Kidney epithelial cell (primary cell): Measurements from ENCODE around the gene TRIP4. TPM values are rescaled to one million over a fixed set of nuclear protein-coding genes. Genes with fewer than 3 reads are reported as not detected.

ENCODE experiments used
- DNase-seq: peaks from one replicate; pipeline ENCODE4 v3.0.0-alpha.2; 2010; ENCODE audit warnings: low read depth
- H3K27me3 ChIP-seq: 2 replicates; pipeline ENCODE4 v1.6.0; 2011; ENCODE audit warnings: low read length; ENCODE audit not compliant: control insufficient read depth, insufficient read depth
- H3K36me3 ChIP-seq: 2 replicates; pipeline ENCODE4 v1.5.1; 2011; ENCODE audit warnings: low read length; ENCODE audit not compliant: control insufficient read depth, insufficient read depth
- H3K4me3 ChIP-seq: 2 replicates; pipeline ENCODE4 v1.5.1; 2011; ENCODE audit warnings: low read depth, mild to moderate bottlenecking, control low read depth, low read length
- CTCF ChIP-seq: IDR thresholded peaks from 2 replicates; pipeline ENCODE4 v1.5.1; 2011; ENCODE audit warnings: mild to moderate bottlenecking, moderate library complexity, low read length, control low read depth, inconsistent platforms; ENCODE audit not compliant: insufficient read depth, poor library complexity, severe bottlenecking
- total RNA-seq: library from RNA; depleted of rRNA; stranded (reverse); fragments of >200 nt; gene quantifications from 2 replicates; pipeline ENCODE4 v1.2.3, GENCODE V29; 2015

Gene TRIP4
- total RNA-seq, 1 donor from 2014 or later = 12.3 TPM

GRCh38 chr15:64443747-64444621 is 56.3 kb downstream of the TRIP4 start:
- Histone ChIP-seq H3K36me3 (no peaks in the 10 kb centered on the region), H3K27me3 (no peaks in the 10 kb centered on the region), H3K4me3 (no peak overlapping the region)
- no peak for TF ChIP-seq CTCF
- peak; percentile 51 for DNase-seq

- no peaks in the 10 kb centered on the region for H3K36me3 ChIP-seq
- H3K27me3 ChIP-seq = no peaks in the 10 kb centered on the region
Measured at GRCh38 chr15:64444836-64445235, 57.2 kb downstream of the TRIP4 start.

GRCh38 chr15:64447536-64448315 is 60.1 kb downstream of the TRIP4 start:
- no peaks in the 10 kb centered on the region for H3K36me3 ChIP-seq
- no peak for TF ChIP-seq CTCF

More at GRCh38 chr15:64444836-64445235, 57.2 kb downstream of the TRIP4 start:
- TF ChIP-seq CTCF = no peak
- no peak overlapping the region for H3K4me3 ChIP-seq
- DNase-seq = no peak

GRCh38 chr15:64452988-64453688 is 65.5 kb downstream of the TRIP4 start:
- H3K4me3 ChIP-seq = no peak overlapping the region
- H3K27me3 ChIP-seq = no peaks in the 10 kb centered on the region
- DNase-seq = no peak
- no peaks in the 10 kb centered on the region for H3K36me3 ChIP-seq
- TF ChIP-seq CTCF = no peak

More at GRCh38 chr15:64447536-64448315, 60.1 kb downstream of the TRIP4 start:
- no peak for DNase-seq
- H3K27me3 ChIP-seq = no peaks in the 10 kb centered on the region
- no peak overlapping the region for H3K4me3 ChIP-seq

GRCh38 chr15:64453689-64454037 is 66.0 kb downstream of the TRIP4 start:
- TF ChIP-seq CTCF = no peak
- no peak for DNase-seq
- no peak overlapping the region for H3K4me3 ChIP-seq

More at GRCh38 chr15:64453689-64454037, 66.0 kb downstream of the TRIP4 start:
- Histone ChIP-seq H3K27me3 (no peaks in the 10 kb centered on the region), H3K36me3 (no peaks in the 10 kb centered on the region)
